ENCODE data around the gene VAV3. TPM values are rescaled to one million over a fixed set of nuclear protein-coding genes. Genes with fewer than 3 reads are reported as not detected.

The VAV3 gene
- total RNA-seq, 2 donors from 2014 or later = 18.4 to 21.4 TPM

GRCh38 chr1:107557095-107557494, 407.9 kb downstream of the VAV3 start:
- Histone ChIP-seq H3K36me3 (replicated peaks in 1 of 2; ENCODE audit: insufficient read depth in 1 of 2, low read depth in 2 of 2) (no peaks in the 10 kb centered on the region), H3K4me3 (no peak overlapping the region), H3K4me1 (no peaks in the 10 kb centered on the region), H3K27ac (no peak overlapping the region), H3K27me3 (no peaks in the 10 kb centered on the region), H3K9me3 (no peaks in the 10 kb centered on the region)
- no peak for DNase-seq
- TF ChIP-seq POLR2A (IDR thresholded peaks at IDR 0.05) = no peak
- no peak for TF ChIP-seq CTCF (IDR thresholded peaks at IDR 0.05)
- ATAC-seq = no peak
- intact Hi-C loops (cut with DNase I) = no loop called here
- 72 to 74% methylated on average over 2 of the region's 2 CpGs for WGBS, 2 donors

DNA sequence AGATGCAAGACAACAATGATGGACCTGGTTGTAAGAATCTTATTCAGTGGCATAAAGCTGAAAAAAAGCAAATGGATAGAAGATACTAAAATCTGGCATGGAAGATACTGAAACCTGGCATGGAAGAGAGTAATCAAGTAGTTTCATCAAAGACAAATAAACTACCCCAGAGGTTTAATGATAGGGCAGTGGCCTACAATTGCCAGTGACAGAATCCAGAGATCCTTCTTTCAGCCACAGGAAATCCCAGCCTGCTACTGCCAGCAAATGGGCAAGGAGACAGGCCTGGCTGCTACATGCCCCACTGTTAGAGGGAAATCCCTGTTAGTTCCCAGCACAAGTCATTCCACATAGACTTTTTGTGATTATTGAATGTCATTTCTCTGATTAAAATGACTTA, 409.4 kb downstream of the VAV3 start:
- Histone ChIP-seq H3K4me1 (no peaks in the 10 kb centered on the region), H3K36me3 (replicated peaks in 1 of 2; ENCODE audit: insufficient read depth in 1 of 2, low read depth in 2 of 2) (no peaks in the 10 kb centered on the region), H3K27me3 (no peaks in the 10 kb centered on the region), H3K9me3 (no peaks in the 10 kb centered on the region), H3K4me3 (no peak overlapping the region), H3K27ac (no peak overlapping the region)
- TF ChIP-seq CTCF (IDR thresholded peaks at IDR 0.05) = no peak
- intact Hi-C loops (cut with DNase I) = no loop called here
- no peak for DNase-seq
- ATAC-seq = no peak

GRCh38 chr1:107552781-107553180, 412.2 kb downstream of the VAV3 start:
- ATAC-seq = no peak
- TF ChIP-seq POLR2A (IDR thresholded peaks at IDR 0.05) (no peak), CTCF (IDR thresholded peaks at IDR 0.05) (no peak)
- H3K4me3 ChIP-seq = no peak overlapping the region

DNA sequence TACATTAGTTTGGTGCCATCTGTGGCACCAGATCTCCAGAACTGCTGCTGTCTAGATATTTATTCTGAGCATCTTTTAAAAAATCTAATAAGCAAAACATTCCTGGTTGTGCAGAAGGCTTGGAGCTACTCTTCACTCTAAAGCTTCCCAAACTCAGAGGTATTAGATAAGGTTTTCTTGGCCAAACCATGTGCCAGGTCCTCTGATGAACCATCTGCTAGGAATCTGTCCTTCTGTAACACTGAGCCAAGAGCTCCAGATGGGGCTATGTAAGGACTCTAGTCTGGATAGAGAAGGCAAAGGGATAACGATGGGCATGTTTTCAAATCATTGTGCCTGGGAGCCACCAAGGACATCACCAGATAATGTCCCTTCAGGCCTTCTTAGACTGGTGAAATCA, 413.5 kb downstream of the VAV3 start:
- no peak for ATAC-seq
- H3K4me3 ChIP-seq = no peak overlapping the region
- TF ChIP-seq POLR2A (IDR thresholded peaks at IDR 0.05) = no peak
- TF ChIP-seq CTCF (IDR thresholded peaks at IDR 0.05) = no peak
- H3K4me1 ChIP-seq = no peaks in the 10 kb centered on the region
- DNase-seq = no peak
- WGBS, 2 donors = 45 to 68% methylated on average over 1 of the region's 1 CpG
- H3K27ac ChIP-seq = no peak overlapping the region
- H3K27me3 ChIP-seq = no peaks in the 10 kb centered on the region
- H3K36me3 ChIP-seq (replicated peaks in 1 of 2; ENCODE audit: insufficient read depth in 1 of 2, low read depth in 2 of 2) = no peaks in the 10 kb centered on the region
- no peaks in the 10 kb centered on the region for H3K9me3 ChIP-seq
- intact Hi-C loops (cut with DNase I) = no loop called here

More at GRCh38 chr1:107552781-107553180, 412.2 kb downstream of the VAV3 start:
- 35 to 45% methylated on average over 1 of the region's 1 CpG for WGBS, 2 donors
- H3K4me1 ChIP-seq = no peaks in the 10 kb centered on the region
- H3K27me3 ChIP-seq = no peaks in the 10 kb centered on the region
- no peak for DNase-seq
- no peak overlapping the region for H3K27ac ChIP-seq
- H3K9me3 ChIP-seq = no peaks in the 10 kb centered on the region
- intact Hi-C loops (cut with DNase I) = no loop called here
- no peaks in the 10 kb centered on the region for H3K36me3 ChIP-seq (replicated peaks in 1 of 2; ENCODE audit: insufficient read depth in 1 of 2, low read depth in 2 of 2)

DNA sequence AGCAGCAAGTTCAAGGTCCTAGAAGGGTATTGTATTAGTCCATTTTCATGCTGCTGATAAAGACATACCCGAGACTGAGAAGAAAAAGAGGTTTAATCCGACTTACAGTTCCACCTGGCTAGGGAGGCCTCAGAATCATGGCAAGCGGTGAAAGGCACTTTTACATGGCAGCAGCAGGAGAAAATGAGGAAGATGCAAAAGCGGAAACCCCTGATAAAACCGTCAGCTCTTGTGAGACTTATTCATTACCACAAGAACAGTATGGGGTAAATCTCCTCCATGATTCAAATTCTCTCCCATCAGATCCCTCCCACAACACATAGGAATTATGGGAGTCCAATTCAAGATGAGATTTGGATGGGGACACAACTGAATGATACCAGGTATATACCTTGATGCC, 414.6 kb downstream of the VAV3 start:
- TF ChIP-seq POLR2A (IDR thresholded peaks at IDR 0.05) = no peak
- TF ChIP-seq CTCF (IDR thresholded peaks at IDR 0.05) = no peak
- H3K9me3 ChIP-seq = no peaks in the 10 kb centered on the region
- intact Hi-C loops (cut with DNase I) = no loop called here
- no peak for DNase-seq
- H3K4me3 ChIP-seq = no peak overlapping the region
- no peaks in the 10 kb centered on the region for H3K36me3 ChIP-seq (replicated peaks in 1 of 2; ENCODE audit: insufficient read depth in 1 of 2, low read depth in 2 of 2)
- H3K27ac ChIP-seq = no peak overlapping the region
- H3K4me1 ChIP-seq = no peaks in the 10 kb centered on the region
- no peaks in the 10 kb centered on the region for H3K27me3 ChIP-seq
- WGBS, 2 donors = 59 to 72% methylated on average over 5 of the region's 5 CpGs
- no peak for ATAC-seq

Measured in body of pancreas (tissue), 4 donors.